ENCODE measurements around the gene ZKSCAN1.

ZKSCAN1 gene

GRCh38 chr7:100090527-100091410, 75.4 kb downstream of the ZKSCAN1 start:
- H3K4me3 ChIP-seq (ENCODE audit: low read length), result 0 out of 2 replicates have a peak overlapping the region, but pooled peaks have one; percentile 2
- 0 out of 2 replicates have a peak, but pooled peaks cover 6% of the 10 kb centered on the region for H4K20me1 ChIP-seq (ENCODE audit: control insufficient read depth, insufficient read depth, low read depth, low read length)
- H3K79me2 ChIP-seq (ENCODE audit: control insufficient read depth, low read length), result peaks cover 33% of the 10 kb centered on the region
- no peak overlapping the region for H3K27ac ChIP-seq (ENCODE audit: low read depth, low read length)
- H3K9me2 ChIP-seq (replicated peaks; ENCODE audit: control insufficient read depth, low read length), result no peaks in the 10 kb centered on the region
- H3K27me3 ChIP-seq (ENCODE audit: control insufficient read depth, low read length), result no peaks in the 10 kb centered on the region
- H3F3A ChIP-seq (ENCODE audit: control insufficient read depth, insufficient read depth), result peaks cover 61% of the 10 kb centered on the region
- H3K36me3 ChIP-seq (ENCODE audit: control insufficient read depth, low read length), result peaks cover 64% of the 10 kb centered on the region
- H3K4me2 ChIP-seq (ENCODE audit: low read length), result peak overlapping the region; percentile 97
- H3K4me1 ChIP-seq (ENCODE audit: control insufficient read depth, low read length), result peaks cover 28% of the 10 kb centered on the region
- TF ChIP-seq CTCF (IDR thresholded peaks at IDR 0.05; ENCODE audit: low read depth, low read length, poor library complexity, severe bottlenecking) (no peak), EZH2phosphoT487 (IDR thresholded peaks at IDR 0.05; ENCODE audit: borderline replicate concordance, low read length) (no peak)
- H3K9me3 ChIP-seq (ENCODE audit: control insufficient read depth, insufficient read depth, low read length), result no peaks in the 10 kb centered on the region
